ENCODE data around the gene HACD2.
"Not testable (repeated sequence)": the region's sequence is repeated elsewhere in the genome, so short reads cannot be mapped to it uniquely, and the experiment has no call there.

HACD2 gene

DNA sequence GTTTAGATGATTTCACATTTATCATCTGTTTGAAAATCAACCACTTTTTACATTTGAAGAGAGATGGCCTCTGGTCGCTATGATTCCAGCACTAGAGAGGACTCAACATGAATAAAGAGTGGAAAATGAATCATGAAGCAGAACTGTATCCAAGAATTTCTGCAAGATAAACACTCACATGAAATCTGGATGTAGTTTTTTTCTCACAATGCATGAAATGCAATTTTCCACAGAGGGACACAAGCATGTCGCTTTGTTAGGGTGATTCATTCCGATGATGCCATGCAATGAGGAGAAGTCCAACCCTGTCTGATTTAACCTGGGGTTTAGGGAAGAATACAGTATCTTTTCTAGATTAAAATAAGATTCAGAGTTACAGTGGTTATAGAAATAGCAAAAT lies 85.5 kb downstream of the HACD2 start:
- DNase-seq (ENCODE audit: low read depth, low spot score), result no peak
- no peak overlapping the region for H3K4me3 ChIP-seq (ENCODE audit: low read length)

DNA sequence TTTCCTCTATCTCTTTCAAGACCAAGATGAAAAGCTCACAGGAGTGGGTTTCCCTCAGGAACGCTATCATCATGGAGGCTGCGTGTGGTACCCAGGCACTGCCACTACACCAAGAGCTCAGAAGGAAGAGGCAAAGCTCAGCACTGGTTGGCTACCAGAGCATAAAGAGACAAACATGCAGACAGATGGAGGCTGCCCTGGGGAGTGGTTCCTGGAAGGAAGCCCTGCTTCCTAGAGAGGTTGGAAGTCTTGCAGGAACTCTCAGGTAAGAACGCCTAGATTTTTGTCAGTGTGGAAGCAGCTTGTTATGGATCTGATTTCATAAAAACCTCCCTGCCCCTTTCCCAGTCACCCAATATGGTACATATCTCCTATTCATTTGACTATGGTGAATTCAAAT lies 86.1 kb downstream of the HACD2 start:
- no peak for DNase-seq (ENCODE audit: low read depth, low spot score)
- H3K4me3 ChIP-seq (ENCODE audit: low read length), result no peak overlapping the region

- no peak for DNase-seq (ENCODE audit: low read depth, low spot score)
- no peak overlapping the region for H3K4me3 ChIP-seq (ENCODE audit: low read length)
Observed at GRCh38 chr3:123493912-123494311, 90.9 kb downstream of the HACD2 start.

GRCh38 chr3:123491966-123492587 lies 92.8 kb downstream of the HACD2 start:
- no peak overlapping the region for H3K4me3 ChIP-seq (ENCODE audit: low read length)
- no peak for DNase-seq (ENCODE audit: low read depth, low spot score)

GRCh38 chr3:123489400-123490004 lies 95.4 kb downstream of the HACD2 start:
- H3K4me3 ChIP-seq (ENCODE audit: low read length), result no peak overlapping the region
- peak; percentile 27 for DNase-seq (ENCODE audit: low read depth, low spot score)

DNA sequence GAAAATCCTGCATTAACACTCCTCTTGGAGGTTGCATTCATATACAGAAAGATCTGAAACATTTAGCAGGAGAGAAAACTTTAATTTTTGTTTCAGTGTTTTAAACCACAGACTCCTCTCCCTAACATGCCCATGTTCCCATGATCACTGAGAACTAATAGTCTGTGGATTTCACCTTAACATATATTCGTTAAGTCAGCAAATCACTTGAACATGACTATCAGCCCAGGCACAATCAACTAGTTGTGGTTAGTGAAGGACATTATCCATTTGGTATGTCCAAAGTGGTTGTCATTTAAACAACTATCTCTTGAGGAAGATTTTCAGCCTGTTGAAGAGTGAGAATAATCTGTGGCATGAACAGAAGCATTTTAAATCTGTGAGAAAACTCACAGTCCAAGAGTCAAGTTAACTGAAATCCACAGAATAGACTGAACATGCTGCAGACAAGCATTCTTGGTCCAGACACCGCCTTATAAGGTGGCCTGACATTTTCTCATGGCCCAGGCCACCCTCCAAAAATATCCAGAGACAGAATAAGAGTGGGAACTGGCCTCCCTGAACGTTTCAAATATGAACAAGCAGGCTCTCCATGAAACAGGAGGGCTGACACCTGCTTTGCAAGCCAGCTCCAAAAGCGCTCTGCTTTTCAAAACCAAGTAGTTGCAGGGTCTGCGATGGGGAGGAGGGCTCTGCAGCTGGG lies 96.1 kb downstream of the HACD2 start:
- DNase-seq (ENCODE audit: low read depth, low spot score), result no peak
- no peak overlapping the region for H3K4me3 ChIP-seq (ENCODE audit: low read length)

- DNase-seq (ENCODE audit: low read depth, low spot score), result not testable (repeated sequence)
Observed at GRCh38 chr3:123487063-123487462, 97.8 kb downstream of the HACD2 start.

GRCh38 chr3:123486460-123486859 lies 98.4 kb downstream of the HACD2 start:
- DNase-seq (ENCODE audit: low read depth, low spot score), result no peak

More at GRCh38 chr3:123487063-123487462, 97.8 kb downstream of the HACD2 start:
- H3K4me3 ChIP-seq (ENCODE audit: low read length), result not testable (repeated sequence)

DNA sequence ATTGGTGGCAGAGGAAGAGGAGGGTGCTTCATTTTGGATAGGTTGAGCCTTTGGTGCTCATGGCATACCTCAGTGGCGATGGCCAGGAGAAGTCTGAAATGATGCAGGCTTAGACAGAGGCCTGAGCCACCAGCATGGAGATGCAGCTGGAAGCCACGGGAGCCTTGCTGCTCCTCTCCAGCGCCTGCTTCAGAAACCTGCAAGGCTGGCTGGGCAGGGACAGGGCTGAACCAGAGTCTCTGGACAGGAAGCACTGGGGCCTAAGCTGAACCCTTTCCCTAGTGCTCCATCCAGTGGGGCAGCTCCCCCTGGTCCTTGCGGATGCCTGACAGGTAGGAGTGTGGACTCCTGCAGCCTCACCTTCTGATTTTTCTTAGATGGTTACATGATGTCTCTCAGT lies 99.3 kb downstream of the HACD2 start:
- no peak overlapping the region for H3K4me3 ChIP-seq (ENCODE audit: low read length)
- no peak for DNase-seq (ENCODE audit: low read depth, low spot score)

More at GRCh38 chr3:123486460-123486859, 98.4 kb downstream of the HACD2 start:
- H3K4me3 ChIP-seq (ENCODE audit: low read length), result no peak overlapping the region

DNA sequence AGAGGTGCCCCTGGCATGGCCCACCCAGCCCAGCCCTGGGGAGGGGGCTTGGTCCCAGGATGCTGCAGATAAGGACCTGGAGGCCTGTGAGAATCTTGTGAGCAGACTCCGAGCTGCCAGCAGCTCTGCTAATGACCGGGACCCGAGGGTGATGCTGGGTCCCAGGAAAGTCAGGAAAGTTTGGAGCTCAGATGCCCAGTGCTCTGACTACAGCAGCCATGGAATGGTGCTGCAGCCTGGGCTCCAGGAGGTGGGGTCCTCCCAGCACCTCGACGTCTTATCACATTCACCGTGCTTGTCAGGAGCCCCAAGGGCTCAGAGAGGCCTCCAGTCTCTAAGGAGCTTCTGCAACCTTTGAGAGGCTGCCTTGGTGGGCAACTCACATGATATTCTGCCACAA lies 101.7 kb downstream of the HACD2 start:
- no peak overlapping the region for H3K4me3 ChIP-seq (ENCODE audit: low read length)
- no peak for DNase-seq (ENCODE audit: low read depth, low spot score)

DNA sequence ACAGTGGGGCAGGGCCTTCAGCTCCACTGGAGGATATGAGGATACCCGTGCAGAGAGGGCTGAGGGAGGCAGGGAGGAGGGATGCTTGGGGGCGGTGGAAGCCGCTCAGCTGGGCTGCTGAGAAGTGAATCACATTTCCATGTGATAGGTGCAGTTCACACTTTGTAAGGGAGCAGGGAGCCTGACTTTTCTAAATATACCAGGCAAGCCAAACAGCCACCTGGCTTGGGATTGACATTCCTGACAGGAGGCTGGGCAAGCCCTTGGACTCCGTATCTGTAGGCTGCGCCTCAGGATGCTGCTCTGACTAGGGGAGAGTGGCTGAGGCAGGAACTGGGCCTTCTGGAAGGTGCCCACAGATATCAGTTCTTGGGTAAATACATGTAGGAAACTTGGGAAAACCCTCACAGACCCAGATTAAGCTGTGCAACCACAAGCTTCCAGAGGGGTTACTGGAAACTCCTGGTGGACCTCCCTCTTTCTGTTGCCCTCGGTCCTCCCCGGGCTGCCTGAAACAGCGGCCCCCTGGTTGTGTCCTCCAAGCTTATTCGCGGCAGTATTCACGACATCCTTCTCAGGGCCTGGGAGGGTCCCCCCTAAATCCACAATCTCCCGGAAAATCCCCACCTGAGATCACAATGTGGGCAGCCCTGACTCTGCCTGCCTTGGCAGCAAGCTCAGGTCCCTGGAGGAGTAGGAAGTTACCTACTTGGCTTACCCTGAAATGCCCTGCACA lies 103.0 kb downstream of the HACD2 start:
- DNase-seq (ENCODE audit: low read depth, low spot score), result no peak
- no peak overlapping the region for H3K4me3 ChIP-seq (ENCODE audit: low read length)

GRCh38 chr3:123481071-123481470 lies 103.8 kb downstream of the HACD2 start:
- no peak overlapping the region for H3K4me3 ChIP-seq (ENCODE audit: low read length)
- DNase-seq (ENCODE audit: low read depth, low spot score), result no peak

GRCh38 chr3:123480428-123480827 lies 104.4 kb downstream of the HACD2 start:
- DNase-seq (ENCODE audit: low read depth, low spot score), result no peak
- no peak overlapping the region for H3K4me3 ChIP-seq (ENCODE audit: low read length)

DNA sequence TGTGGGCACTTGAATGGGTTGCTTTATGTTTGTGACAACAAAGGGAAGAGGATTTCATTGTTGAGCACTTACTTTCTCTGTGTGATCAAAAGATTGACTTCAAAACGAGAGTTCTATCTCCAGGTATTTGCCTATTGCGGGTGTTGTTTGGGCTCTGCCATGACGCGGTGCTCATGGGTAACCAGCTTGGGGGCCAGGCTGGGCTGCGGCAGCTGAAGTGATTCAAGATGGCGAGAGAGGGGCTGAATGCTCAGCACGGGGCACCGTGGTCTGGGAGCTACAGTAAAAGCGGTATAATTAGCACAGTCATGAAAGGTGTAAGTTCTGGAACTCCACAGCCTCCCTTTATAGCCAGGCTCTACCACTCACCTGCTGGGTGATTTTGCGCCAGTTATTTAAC lies 105.0 kb downstream of the HACD2 start:
- DNase-seq (ENCODE audit: low read depth, low spot score), result no peak
- no peak overlapping the region for H3K4me3 ChIP-seq (ENCODE audit: low read length)

DNA sequence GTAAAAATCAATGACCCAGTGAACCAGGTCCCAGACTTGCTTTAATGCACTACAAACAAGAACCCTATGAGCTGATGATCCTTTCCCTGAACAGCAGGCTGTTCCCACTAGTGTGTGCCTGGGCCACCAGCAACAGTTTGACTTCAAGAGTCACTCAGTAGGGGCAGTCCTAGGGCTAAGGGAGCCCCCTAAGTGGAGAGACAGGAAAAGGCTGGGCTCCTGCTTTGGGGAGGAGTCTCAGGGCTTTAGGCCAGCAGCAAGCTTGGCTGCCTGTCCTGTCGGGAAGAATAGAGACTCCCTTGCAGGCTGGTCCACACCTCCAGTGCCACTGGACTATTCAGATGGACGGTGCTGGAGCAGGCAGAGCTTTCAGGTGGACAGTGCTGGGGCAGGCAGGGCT lies 106.5 kb downstream of the HACD2 start:
- no peak for DNase-seq (ENCODE audit: low read depth, low spot score)
- no peak overlapping the region for H3K4me3 ChIP-seq (ENCODE audit: low read length)

GRCh38 chr3:123476967-123477750 lies 107.7 kb downstream of the HACD2 start:
- H3K4me3 ChIP-seq (ENCODE audit: low read length), result no peak overlapping the region
- DNase-seq (ENCODE audit: low read depth, low spot score), result no peak

- no peak for DNase-seq (ENCODE audit: low read depth, low spot score)
- H3K4me3 ChIP-seq (ENCODE audit: low read length), result no peak overlapping the region
Observed at GRCh38 chr3:123475786-123476185, 109.1 kb downstream of the HACD2 start.

DNA sequence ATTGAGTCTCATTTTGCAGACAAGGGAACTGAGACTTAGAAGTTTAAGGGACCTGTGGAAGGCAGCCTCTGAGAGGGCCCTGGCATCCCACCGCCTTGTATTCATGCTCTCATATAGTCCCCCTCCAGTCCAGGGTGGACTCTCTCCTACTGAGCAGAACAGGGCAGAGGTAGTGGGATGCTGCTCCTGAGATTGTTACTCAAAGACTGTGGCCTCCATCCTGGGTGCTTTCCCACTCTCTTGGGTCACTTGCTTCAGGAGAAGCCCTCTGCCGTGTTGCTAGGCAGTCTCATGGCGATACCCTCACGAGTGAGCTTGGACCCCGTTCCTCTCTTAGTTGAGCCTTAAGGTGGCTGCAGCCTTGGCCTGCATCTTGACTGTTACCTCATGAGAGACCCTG lies 113.7 kb downstream of the HACD2 start:
- no peak overlapping the region for H3K4me3 ChIP-seq (ENCODE audit: low read length)
- DNase-seq (ENCODE audit: low read depth, low spot score), result no peak

GRCh38 chr3:123469323-123469995 lies 115.4 kb downstream of the HACD2 start:
- DNase-seq (ENCODE audit: low read depth, low spot score), result peak; percentile 7

More at GRCh38 chr3:123469323-123469995, 115.4 kb downstream of the HACD2 start:
- H3K4me3 ChIP-seq (ENCODE audit: low read length), result no peak overlapping the region
